ENCODE data around the gene CEP112. TPM values are rescaled to one million over a fixed set of nuclear protein-coding genes. Genes with fewer than 3 reads are reported as not detected.

CEP112 gene
- total RNA-seq, 1 donor from 2014 or later: 21.8 TPM

- Mint-ChIP-seq H3K9me3 (ENCODE audit: low read depth) (peaks cover 6% of the 10 kb centered on the region), H3K4me3 (ENCODE audit: unreplicated experiment) (no peak overlapping the region), H3K4me1 (ENCODE audit: low read depth) (no peaks in the 10 kb centered on the region), H3K27me3 (ENCODE audit: low read depth) (no peaks in the 10 kb centered on the region), H3K27ac (ENCODE audit: unreplicated experiment) (no peak overlapping the region), H3K36me3 (ENCODE audit: low read depth) (no peaks in the 10 kb centered on the region)
- TF ChIP-seq, protein P1, sequence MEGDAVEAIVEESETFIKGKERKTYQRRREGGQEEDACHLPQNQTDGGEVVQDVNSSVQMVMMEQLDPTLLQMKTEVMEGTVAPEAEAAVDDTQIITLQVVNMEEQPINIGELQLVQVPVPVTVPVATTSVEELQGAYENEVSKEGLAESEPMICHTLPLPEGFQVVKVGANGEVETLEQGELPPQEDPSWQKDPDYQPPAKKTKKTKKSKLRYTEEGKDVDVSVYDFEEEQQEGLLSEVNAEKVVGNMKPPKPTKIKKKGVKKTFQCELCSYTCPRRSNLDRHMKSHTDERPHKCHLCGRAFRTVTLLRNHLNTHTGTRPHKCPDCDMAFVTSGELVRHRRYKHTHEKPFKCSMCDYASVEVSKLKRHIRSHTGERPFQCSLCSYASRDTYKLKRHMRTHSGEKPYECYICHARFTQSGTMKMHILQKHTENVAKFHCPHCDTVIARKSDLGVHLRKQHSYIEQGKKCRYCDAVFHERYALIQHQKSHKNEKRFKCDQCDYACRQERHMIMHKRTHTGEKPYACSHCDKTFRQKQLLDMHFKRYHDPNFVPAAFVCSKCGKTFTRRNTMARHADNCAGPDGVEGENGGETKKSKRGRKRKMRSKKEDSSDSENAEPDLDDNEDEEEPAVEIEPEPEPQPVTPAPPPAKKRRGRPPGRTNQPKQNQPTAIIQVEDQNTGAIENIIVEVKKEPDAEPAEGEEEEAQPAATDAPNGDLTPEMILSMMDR (IDR thresholded peaks at IDR 0.05): no peak
- no peak for DNase-seq (ENCODE audit: low spot score)
Observed at GRCh38 chr17:65994114-65994513, 197.8 kb downstream of the CEP112 start.

DNA sequence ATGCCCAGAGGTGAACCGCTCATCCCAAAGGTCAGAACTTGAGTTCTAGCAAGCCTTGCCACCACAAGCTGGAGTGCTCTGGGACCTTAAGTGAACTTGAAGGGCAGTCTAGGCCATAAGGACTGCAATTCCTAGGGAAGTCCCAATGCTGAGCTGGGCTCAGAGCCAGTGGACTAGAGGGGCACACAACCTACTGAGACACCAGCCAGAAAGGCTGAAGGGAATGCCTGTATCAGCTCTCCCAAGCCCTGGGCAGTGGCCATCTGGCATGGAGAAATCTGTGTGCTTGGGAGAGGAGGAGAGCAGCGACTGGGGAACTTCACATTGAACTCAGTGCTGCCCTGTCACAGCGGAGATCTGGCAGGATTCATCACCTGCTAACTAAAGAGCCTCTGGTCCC is 201.3 kb downstream of the CEP112 start:
- H3K4me3 Mint-ChIP-seq (ENCODE audit: unreplicated experiment): no peak overlapping the region
- no peaks in the 10 kb centered on the region for H3K4me1 Mint-ChIP-seq (ENCODE audit: low read depth)
- DNase-seq (ENCODE audit: low spot score): no peak
- peaks cover 10% of the 10 kb centered on the region for H3K36me3 Mint-ChIP-seq (ENCODE audit: low read depth)
- H3K27me3 Mint-ChIP-seq (ENCODE audit: low read depth): no peaks in the 10 kb centered on the region
- H3K27ac Mint-ChIP-seq (ENCODE audit: unreplicated experiment): no peak overlapping the region
- TF ChIP-seq, protein P1 (IDR thresholded peaks at IDR 0.05): no peak
- peaks cover 21% of the 10 kb centered on the region for H3K9me3 Mint-ChIP-seq (ENCODE audit: low read depth)

DNA sequence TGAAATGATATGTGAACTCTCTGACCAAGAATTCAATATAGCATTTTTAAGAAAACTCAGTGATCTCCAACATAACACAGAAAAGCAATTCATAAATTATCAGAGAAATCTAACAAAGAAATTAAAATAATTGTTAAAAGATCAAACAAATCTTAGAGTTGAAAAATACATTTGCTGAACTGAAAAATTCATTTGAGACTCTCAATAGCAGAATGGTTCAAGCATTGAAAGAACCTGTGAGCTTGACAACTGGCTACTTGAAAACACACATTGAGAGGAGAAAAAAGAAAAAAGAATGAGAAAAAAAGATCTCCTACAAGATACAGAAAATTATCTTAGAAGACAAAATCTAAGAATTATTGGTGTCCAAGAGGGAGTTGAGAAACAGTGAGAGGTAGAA is 203.5 kb downstream of the CEP112 start:
- no peak for DNase-seq (ENCODE audit: low spot score)
- H3K4me3 Mint-ChIP-seq (ENCODE audit: unreplicated experiment): no peak overlapping the region
- H3K4me1 Mint-ChIP-seq (ENCODE audit: low read depth): peaks cover 5% of the 10 kb centered on the region
- no peak overlapping the region for H3K27ac Mint-ChIP-seq (ENCODE audit: unreplicated experiment)
- H3K36me3 Mint-ChIP-seq (ENCODE audit: low read depth): peaks cover 11% of the 10 kb centered on the region
- H3K9me3 Mint-ChIP-seq (ENCODE audit: low read depth): peaks cover 22% of the 10 kb centered on the region
- H3K27me3 Mint-ChIP-seq (ENCODE audit: low read depth): no peaks in the 10 kb centered on the region
- TF ChIP-seq, protein P1 (IDR thresholded peaks at IDR 0.05): no peak

GRCh38 chr17:65987988-65988387 is 203.9 kb downstream of the CEP112 start:
- no peaks in the 10 kb centered on the region for H3K27me3 Mint-ChIP-seq (ENCODE audit: low read depth)
- H3K27ac Mint-ChIP-seq (ENCODE audit: unreplicated experiment): no peak overlapping the region
- peaks cover 24% of the 10 kb centered on the region for H3K9me3 Mint-ChIP-seq (ENCODE audit: low read depth)
- peaks cover 5% of the 10 kb centered on the region for H3K4me1 Mint-ChIP-seq (ENCODE audit: low read depth)
- DNase-seq (ENCODE audit: low spot score): no peak
- TF ChIP-seq, protein P1 (IDR thresholded peaks at IDR 0.05): peak; percentile 75
- no peak overlapping the region for H3K4me3 Mint-ChIP-seq (ENCODE audit: unreplicated experiment)
- peaks cover 11% of the 10 kb centered on the region for H3K36me3 Mint-ChIP-seq (ENCODE audit: low read depth)

- Mint-ChIP-seq H3K9me3 (ENCODE audit: low read depth) (peaks cover 24% of the 10 kb centered on the region), H3K36me3 (ENCODE audit: low read depth) (peaks cover 11% of the 10 kb centered on the region), H3K27me3 (ENCODE audit: low read depth) (no peaks in the 10 kb centered on the region), H3K4me3 (ENCODE audit: unreplicated experiment) (no peak overlapping the region), H3K4me1 (ENCODE audit: low read depth) (peaks cover 5% of the 10 kb centered on the region), H3K27ac (ENCODE audit: unreplicated experiment) (no peak overlapping the region)
- no peak for DNase-seq (ENCODE audit: low spot score)
- TF ChIP-seq, protein P1 (IDR thresholded peaks at IDR 0.05): no peak
Observed at GRCh38 chr17:65985571-65985970, 206.4 kb downstream of the CEP112 start.
